WTC11 (cell line): ENCODE data around the gene ANKRD1.

ENCODE experiments used
- NFE2L1 ChIP-seq: sonication (generic); formaldehyde crosslinking; IDR thresholded peaks from 2 replicates; pipeline ENCODE4 v1.8.1; 2023; ENCODE audit warnings: missing genetic modification reagents
- SMAD4 ChIP-seq: sonication (generic); formaldehyde crosslinking; IDR thresholded peaks from 2 replicates; pipeline ENCODE4 v1.8.0; 2022; ENCODE audit warnings: mild to moderate bottlenecking, missing genetic modification reagents
- TF ChIP-seq, protein P1 (sequence below): fragments of 200-600 bp; IDR thresholded peaks from 2 replicates; pipeline ENCODE4 v1.8.0; 2022; ENCODE audit warnings: antibody characterized with exemption

DNA sequence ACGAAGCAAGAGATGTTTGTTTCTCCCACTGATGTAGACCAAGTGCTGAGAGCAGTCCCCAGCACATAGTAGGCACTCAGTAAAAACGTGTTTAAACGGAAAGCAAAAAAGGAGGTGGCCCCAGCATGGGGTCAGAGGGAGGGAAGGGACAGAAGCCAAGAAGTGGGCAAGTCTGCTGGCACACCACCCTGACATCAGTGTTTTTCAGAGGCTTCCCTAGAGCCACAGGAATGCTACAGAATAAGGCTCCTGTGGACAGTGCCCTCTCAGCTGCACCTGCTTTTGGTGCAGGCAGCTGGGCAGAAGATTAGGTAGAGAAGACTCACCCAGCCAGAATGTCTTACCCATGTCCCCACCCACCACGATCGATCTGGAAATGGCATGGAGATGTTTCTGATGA lies 8.3 kb upstream of the ANKRD1 start:
- no peak for TF ChIP-seq NFE2L1 (CRISPR knock-in tag)
- TF ChIP-seq, protein P1, sequence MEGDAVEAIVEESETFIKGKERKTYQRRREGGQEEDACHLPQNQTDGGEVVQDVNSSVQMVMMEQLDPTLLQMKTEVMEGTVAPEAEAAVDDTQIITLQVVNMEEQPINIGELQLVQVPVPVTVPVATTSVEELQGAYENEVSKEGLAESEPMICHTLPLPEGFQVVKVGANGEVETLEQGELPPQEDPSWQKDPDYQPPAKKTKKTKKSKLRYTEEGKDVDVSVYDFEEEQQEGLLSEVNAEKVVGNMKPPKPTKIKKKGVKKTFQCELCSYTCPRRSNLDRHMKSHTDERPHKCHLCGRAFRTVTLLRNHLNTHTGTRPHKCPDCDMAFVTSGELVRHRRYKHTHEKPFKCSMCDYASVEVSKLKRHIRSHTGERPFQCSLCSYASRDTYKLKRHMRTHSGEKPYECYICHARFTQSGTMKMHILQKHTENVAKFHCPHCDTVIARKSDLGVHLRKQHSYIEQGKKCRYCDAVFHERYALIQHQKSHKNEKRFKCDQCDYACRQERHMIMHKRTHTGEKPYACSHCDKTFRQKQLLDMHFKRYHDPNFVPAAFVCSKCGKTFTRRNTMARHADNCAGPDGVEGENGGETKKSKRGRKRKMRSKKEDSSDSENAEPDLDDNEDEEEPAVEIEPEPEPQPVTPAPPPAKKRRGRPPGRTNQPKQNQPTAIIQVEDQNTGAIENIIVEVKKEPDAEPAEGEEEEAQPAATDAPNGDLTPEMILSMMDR: no peak
- no peak for TF ChIP-seq SMAD4 (CRISPR knock-in tag)
